ENCODE results near the gene TMEM134.
"Not testable (repeated sequence)": the region's sequence is repeated elsewhere in the genome, so short reads cannot be mapped to it uniquely, and the experiment has no call there.

Gene TMEM134

DNA sequence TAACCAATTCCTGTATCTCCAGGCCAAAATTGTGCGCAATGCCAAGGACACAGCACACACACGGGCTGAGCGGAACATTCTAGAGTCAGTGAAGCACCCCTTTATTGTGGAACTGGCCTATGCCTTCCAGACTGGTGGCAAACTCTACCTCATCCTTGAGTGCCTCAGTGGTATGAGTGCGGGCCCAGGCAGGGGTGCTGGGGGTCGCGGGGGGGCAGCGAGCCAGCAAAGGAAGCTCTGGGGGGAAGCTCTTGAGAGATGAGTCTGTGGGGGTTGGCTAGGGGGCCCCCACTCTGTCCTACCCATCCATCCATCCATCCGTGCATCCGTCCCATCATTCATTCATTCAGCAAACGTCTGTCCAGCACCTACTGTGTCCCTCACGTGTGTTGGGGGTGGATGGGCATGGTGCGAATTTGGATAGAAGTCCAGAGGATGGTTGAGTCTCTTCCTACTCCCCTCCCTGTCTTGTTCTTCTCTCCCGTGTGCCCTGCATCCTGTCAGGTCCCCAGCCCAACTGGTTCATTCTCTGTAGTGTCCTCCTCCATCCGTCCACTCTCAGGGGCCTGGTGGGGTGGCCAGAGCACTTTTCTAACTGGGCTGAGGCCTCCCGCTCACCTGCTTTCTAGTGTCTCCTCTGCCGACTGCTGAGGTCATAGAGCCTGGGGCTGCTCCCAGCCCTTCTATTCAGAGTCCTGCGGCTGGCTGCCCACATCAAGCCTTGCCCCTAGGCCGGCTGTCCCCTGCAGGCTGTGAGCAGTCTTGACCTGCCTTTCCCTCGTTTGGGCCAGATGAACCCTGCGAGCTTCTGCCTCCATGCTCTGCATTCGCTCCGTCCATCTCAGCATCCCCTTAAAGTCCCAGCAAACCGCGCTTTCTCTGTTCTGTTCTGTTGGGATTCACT lies 37.5 kb downstream of the TMEM134 start:
- Histone ChIP-seq H3K27me3 (ENCODE audit: low read depth, low read length) (no peaks in the 10 kb centered on the region), H3K27ac (ENCODE audit: low read length) (no peak overlapping the region)

DNA sequence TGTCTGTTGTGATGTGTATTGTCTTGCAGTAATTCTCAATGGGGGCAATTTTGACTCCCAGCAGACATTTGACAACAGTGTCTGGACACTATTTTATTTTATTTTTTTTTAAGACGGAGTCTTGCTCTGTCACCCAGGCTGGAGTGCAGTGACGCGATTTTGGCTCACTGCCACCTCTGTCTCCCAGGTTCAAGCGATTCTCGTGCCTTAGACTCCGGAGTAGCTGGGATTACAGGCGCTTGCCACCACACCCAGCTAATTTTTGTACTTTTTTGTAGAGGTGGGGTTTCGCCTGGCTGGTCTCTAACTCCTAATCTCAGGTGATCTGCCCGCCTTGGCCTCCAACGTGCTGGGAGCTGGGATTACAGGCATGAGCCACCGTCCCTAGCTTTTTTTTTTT lies 39.3 kb downstream of the TMEM134 start:
- H3K4me1 ChIP-seq (ENCODE audit: control insufficient read depth in 1 of 2, insufficient read depth in 2 of 2, low read length in 2 of 2), result peaks cover 0 to 21% of the 10 kb centered on the region in 2 donors
- H3K9me3 ChIP-seq (ENCODE audit: control insufficient read depth in 1 of 2, low read length in 2 of 2), result no peaks in the 10 kb centered on the region
- H3K4me3 ChIP-seq (ENCODE audit: low read depth in 1 of 2, low read length in 2 of 2), result peak overlapping the region; percentile 94 to 98
- peaks cover 11 to 38% of the 10 kb centered on the region in 2 donors for H3K36me3 ChIP-seq (ENCODE audit: control insufficient read depth in 1 of 2, insufficient read depth in 2 of 2, low read length in 2 of 2)
- peak overlapping the region; percentile 93 for H3K27ac ChIP-seq (ENCODE audit: low read length)
- no peaks in the 10 kb centered on the region for H3K27me3 ChIP-seq (ENCODE audit: low read depth, low read length)

More for the DNA sequence above, 37.5 kb downstream of the TMEM134 start:
- Histone ChIP-seq H3K36me3 (ENCODE audit: control insufficient read depth in 1 of 2, insufficient read depth in 2 of 2, low read length in 2 of 2) (peaks cover 11 to 51% of the 10 kb centered on the region in 2 donors), H3K9me3 (ENCODE audit: control insufficient read depth in 1 of 2, low read length in 2 of 2) (no peaks in the 10 kb centered on the region), H3K4me1 (ENCODE audit: control insufficient read depth in 1 of 2, insufficient read depth in 2 of 2, low read length in 2 of 2) (peaks cover 0 to 21% of the 10 kb centered on the region in 2 donors), H3K4me3 (ENCODE audit: low read depth in 1 of 2, low read length in 2 of 2) (no peak overlapping the region)

DNA sequence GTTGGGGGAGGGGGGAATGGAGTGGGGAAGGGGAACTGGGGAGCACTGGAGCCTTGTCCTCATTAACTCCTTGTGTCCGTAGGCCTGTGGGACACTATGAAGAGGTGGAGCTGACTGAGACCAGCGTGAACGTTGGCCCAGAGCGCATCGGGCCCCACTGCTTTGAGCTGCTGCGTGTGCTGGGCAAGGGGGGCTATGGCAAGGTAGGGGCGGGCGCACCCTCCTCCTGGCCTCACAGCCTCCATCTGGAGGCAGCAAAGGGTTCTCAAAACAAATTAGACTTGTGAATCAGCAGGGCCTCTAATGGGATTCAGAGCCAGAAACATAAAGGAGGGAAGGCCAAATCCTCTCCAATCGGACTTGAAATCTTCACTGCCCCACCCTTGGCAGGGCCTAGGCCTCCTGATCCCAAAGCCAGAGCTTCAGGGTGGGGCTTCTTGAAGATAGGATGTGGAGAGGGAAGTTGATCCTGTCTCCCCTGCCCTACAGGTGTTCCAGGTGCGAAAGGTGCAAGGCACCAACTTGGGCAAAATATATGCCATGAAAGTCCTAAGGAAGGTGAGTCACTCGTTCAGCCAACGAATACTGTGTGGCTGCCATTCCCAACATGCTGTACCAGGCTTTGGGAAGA lies 39.9 kb downstream of the TMEM134 start:
- Histone ChIP-seq H3K4me3 (ENCODE audit: low read depth in 1 of 2, low read length in 2 of 2) (peak overlapping the region; percentile 94 to 98), H3K9me3 (ENCODE audit: control insufficient read depth in 1 of 2, low read length in 2 of 2) (no peaks in the 10 kb centered on the region), H3K4me1 (ENCODE audit: control insufficient read depth in 1 of 2, insufficient read depth in 2 of 2, low read length in 2 of 2) (peaks cover 0 to 21% of the 10 kb centered on the region in 2 donors), H3K36me3 (ENCODE audit: control insufficient read depth in 1 of 2, insufficient read depth in 2 of 2, low read length in 2 of 2) (peaks cover 11 to 32% of the 10 kb centered on the region in 2 donors), H3K27ac (ENCODE audit: low read length) (peak overlapping the region; percentile 93), H3K27me3 (ENCODE audit: low read depth, low read length) (no peaks in the 10 kb centered on the region)

DNA sequence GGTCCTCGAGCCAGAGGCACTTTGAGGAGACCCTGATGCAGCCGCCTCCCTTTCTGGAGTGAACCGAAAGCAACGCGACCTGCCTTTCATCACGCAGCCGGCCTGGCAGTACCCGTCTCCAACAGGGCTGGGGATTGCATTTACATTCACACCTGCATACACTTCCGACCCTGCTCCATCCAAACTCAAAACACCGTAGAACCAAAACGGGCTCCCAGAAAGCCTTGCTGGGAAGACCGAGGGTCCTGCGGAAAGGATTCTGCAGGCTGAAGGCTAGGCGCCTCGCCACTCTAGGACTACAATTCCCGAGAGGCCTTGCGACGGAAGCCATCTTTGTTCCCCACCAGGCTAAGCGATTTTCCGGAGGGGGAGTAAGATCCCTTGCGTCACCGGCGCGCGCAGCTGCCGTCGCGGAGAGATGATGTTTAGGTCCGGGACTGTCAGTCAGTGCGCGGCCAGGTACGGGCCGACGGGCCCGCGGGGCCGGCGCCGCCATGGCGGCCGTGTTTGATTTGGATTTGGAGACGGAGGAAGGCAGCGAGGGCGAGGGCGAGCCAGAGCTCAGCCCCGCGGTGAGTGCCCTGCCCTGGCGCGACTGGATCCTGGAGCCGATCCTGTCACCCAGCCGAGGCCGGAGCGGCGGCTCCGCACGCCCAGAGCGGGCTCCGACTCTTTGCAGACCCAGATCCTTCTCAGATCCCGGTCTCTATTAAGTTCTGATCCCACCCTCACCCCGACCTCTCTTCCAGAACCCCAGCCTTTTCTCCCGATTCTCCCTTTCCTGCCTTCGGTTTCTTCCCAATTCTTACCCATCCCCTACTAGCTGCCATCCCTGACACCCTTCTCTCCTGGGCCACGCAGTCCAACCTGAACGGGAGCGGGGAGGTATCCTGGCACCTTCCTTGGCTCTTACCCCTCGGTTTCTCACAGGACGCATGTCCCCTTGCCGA lies 40.7 kb downstream of the TMEM134 start, which contains the start of gene RPS6KB2:
Gene RPS6KB2 (plus strand): TSS at position 443 of the 950 bp plus-strand sequence. CDS start 52 bp downstream, at position 495.
- Histone ChIP-seq H3K4me1 (ENCODE audit: control insufficient read depth in 1 of 2, insufficient read depth in 2 of 2, low read length in 2 of 2) (peaks cover 0 to 21% of the 10 kb centered on the region in 2 donors), H3K36me3 (ENCODE audit: control insufficient read depth in 1 of 2, insufficient read depth in 2 of 2, low read length in 2 of 2) (peaks cover 7 to 24% of the 10 kb centered on the region in 2 donors), H3K4me3 (ENCODE audit: low read depth in 1 of 2, low read length in 2 of 2) (peak within 1 kb of the TSS; percentile 94 to 98)

DNA sequence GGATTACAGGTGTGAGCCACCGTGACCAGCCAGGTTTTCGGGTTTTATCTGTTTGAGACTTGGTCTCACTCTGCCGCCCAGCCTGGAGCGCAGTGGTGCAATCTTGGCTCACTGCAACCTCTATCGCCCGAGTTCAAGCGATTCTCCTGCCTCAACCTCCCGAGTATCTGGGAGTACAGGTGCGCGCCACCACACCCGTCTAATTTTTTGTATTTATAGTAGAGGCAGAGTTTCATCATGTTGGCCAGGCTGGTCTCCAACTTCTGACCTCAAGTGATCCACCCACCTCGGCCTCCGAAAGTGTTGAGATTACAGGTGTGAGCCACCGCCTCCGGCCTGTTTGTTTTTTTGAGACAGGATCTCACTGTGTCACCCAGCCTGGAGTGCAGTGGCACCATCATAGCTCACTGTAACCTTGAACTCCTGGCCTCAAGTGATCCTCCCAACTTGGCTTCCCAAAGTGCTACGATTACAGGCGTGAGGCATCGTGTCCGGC lies 41.6 kb downstream of the TMEM134 start:
- not testable (repeated sequence) for H3K9me3 ChIP-seq (ENCODE audit: control insufficient read depth in 1 of 2, low read length in 2 of 2); H3K27me3 ChIP-seq (ENCODE audit: low read depth, low read length)
- peak overlapping the region; percentile 94 to 98 for H3K4me3 ChIP-seq (ENCODE audit: low read depth in 1 of 2, low read length in 2 of 2)
- peaks cover 1 to 15% of the 10 kb centered on the region in 2 donors for H3K36me3 ChIP-seq (ENCODE audit: control insufficient read depth in 1 of 2, insufficient read depth in 2 of 2, low read length in 2 of 2)
- H3K4me1 ChIP-seq (ENCODE audit: control insufficient read depth in 1 of 2, insufficient read depth in 2 of 2, low read length in 2 of 2), result peaks cover 0 to 21% of the 10 kb centered on the region in 2 donors
- H3K27ac ChIP-seq (ENCODE audit: low read length), result peak overlapping the region; percentile 93

More for the DNA sequence above, 40.7 kb downstream of the TMEM134 start, which contains the start of gene RPS6KB2:
- Histone ChIP-seq H3K9me3 (ENCODE audit: control insufficient read depth in 1 of 2, low read length in 2 of 2) (no peaks in the 10 kb centered on the region), H3K27ac (ENCODE audit: low read length) (peak within 1 kb of the TSS; percentile 93), H3K27me3 (ENCODE audit: low read depth, low read length) (no peaks in the 10 kb centered on the region)

DNA sequence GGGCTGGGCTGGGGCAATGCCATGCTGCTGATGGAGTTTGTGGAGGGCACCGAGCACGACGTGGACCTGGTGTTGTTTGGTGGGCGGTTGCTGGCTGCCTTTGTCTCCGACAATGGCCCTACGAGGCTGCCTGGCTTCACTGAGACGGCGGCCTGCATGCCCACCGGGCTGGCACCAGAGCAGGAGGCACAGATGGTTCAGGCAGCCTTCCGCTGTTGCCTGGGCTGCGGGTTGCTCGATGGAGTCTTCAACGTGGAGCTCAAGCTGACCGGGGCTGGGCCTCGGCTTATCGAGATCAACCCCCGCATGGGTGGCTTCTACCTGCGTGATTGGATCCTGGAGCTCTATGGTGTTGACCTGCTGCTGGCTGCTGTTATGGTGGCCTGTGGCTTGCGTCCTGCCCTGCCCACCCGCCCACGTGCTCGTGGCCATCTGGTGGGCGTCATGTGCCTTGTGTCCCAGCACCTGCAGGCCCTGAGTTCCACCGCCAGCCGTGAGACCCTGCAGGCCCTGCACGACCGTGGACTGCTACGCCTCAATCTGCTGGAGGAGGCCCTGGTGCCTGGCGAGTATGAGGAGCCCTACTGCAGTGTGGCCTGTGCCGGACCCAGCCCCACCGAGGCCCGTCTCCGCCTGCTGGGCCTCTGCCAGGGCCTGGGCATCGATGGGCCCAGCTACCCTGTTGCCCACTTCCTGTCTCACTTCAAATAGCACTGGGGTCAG lies 45.0 kb downstream of the TMEM134 start:
- Histone ChIP-seq H3K27me3 (ENCODE audit: low read depth, low read length) (no peaks in the 10 kb centered on the region), H3K36me3 (ENCODE audit: control insufficient read depth in 1 of 2, insufficient read depth in 2 of 2, low read length in 2 of 2) (no peaks in the 10 kb centered on the region), H3K9me3 (ENCODE audit: control insufficient read depth in 1 of 2, low read length in 2 of 2) (no peaks in the 10 kb centered on the region), H3K27ac (ENCODE audit: low read length) (no peak overlapping the region), H3K4me3 (ENCODE audit: low read depth in 1 of 2, low read length in 2 of 2) (no peak overlapping the region), H3K4me1 (ENCODE audit: control insufficient read depth in 1 of 2, insufficient read depth in 2 of 2, low read length in 2 of 2) (peaks cover 0 to 31% of the 10 kb centered on the region in 2 donors)

DNA sequence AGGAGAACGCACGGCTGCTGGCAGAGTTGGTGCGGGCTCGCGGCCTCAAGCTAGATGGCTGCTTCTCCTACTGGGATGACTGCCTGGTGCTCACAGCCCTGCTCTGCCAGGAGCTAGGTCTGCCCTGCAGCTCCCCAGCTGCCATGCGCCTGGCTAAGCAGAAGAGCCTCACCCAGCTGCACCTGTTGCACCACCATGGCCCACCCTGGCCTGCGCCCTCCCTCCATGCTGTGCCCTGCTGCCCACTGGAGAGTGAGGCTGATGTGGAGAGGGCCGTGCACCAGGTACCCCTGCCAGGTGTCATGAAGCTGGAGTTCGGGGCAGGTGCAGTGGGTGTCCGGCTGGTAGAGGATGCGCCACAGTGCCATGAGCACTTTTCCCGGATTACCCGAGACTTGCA lies 45.6 kb downstream of the TMEM134 start:
- peaks cover 0 to 27% of the 10 kb centered on the region in 2 donors for H3K4me1 ChIP-seq (ENCODE audit: control insufficient read depth in 1 of 2, insufficient read depth in 2 of 2, low read length in 2 of 2)
- no peak overlapping the region for H3K27ac ChIP-seq (ENCODE audit: low read length)

DNA sequence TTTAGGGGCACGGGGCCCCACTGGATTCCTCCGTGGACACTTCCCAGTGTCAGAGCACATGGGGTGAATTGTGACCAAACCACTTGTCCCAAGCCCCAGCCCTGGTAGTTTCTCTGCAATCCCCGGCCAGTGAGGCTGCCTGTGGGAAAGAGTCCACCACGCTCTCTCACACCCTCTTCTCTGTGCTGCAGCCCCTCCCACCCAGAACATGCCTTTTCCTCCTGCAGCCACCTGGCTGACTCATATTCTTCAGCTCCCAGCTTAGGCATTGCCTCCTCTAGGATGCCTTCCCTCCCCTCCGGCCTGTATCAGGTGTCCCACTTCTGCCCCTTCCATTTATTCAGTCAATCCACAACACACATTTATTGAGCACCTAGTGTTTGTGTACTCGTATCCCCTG lies 46.2 kb downstream of the TMEM134 start:
- peaks cover 0 to 26% of the 10 kb centered on the region in 2 donors for H3K4me1 ChIP-seq (ENCODE audit: control insufficient read depth in 1 of 2, insufficient read depth in 2 of 2, low read length in 2 of 2)
- H3K4me3 ChIP-seq (ENCODE audit: low read depth in 1 of 2, low read length in 2 of 2), result no peak overlapping the region
- H3K27ac ChIP-seq (ENCODE audit: low read length), result no peak overlapping the region
- H3K27me3 ChIP-seq (ENCODE audit: low read depth, low read length), result no peaks in the 10 kb centered on the region
- no peaks in the 10 kb centered on the region for H3K9me3 ChIP-seq (ENCODE audit: control insufficient read depth in 1 of 2, low read length in 2 of 2)
- H3K36me3 ChIP-seq (ENCODE audit: control insufficient read depth in 1 of 2, insufficient read depth in 2 of 2, low read length in 2 of 2), result no peaks in the 10 kb centered on the region

More for the DNA sequence above, 45.6 kb downstream of the TMEM134 start:
- H3K27me3 ChIP-seq (ENCODE audit: low read depth, low read length), result no peaks in the 10 kb centered on the region
- H3K36me3 ChIP-seq (ENCODE audit: control insufficient read depth in 1 of 2, insufficient read depth in 2 of 2, low read length in 2 of 2), result no peaks in the 10 kb centered on the region
- no peak overlapping the region for H3K4me3 ChIP-seq (ENCODE audit: low read depth in 1 of 2, low read length in 2 of 2)
- H3K9me3 ChIP-seq (ENCODE audit: control insufficient read depth in 1 of 2, low read length in 2 of 2), result no peaks in the 10 kb centered on the region

DNA sequence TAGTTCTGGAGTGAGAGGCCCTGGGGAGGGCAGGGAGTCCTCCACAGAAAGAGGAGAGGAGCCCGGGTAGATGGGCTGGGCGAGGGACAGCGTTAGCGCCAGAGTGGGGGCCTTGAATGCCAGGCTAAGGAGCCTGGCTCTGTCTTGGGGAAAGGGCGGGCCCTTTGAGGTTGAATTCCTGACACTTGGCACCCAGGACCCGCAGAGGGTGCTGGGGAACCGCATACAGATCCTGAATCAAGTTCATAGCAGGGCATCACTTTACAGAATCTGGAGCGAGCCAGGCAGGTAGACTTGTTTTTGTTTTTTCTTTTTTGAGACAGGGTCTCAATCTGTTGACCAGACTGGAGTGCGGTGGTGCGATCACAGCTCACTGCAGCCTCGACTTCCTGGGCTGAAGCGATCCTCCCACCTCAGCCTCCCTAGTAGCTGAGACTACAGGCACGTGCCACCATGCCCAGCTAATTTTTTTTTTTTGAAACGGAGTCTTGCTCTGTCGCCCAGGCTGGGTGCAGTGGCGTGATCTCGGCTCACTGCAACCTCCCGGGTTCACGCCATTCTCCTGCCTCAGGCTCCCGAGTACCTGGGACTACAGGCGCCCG lies 47.5 kb downstream of the TMEM134 start:
- peak overlapping the region in 1 of 2 donors; percentile 59 for H3K4me3 ChIP-seq (ENCODE audit: low read depth in 1 of 2, low read length in 2 of 2)
- no peaks in the 10 kb centered on the region for H3K36me3 ChIP-seq (ENCODE audit: control insufficient read depth in 1 of 2, insufficient read depth in 2 of 2, low read length in 2 of 2)
- peaks cover 0 to 27% of the 10 kb centered on the region in 2 donors for H3K4me1 ChIP-seq (ENCODE audit: control insufficient read depth in 1 of 2, insufficient read depth in 2 of 2, low read length in 2 of 2)
- no peaks in the 10 kb centered on the region for H3K9me3 ChIP-seq (ENCODE audit: control insufficient read depth in 1 of 2, low read length in 2 of 2)
- H3K27me3 ChIP-seq (ENCODE audit: low read depth, low read length), result no peaks in the 10 kb centered on the region
- no peak overlapping the region for H3K27ac ChIP-seq (ENCODE audit: low read length)
